HEK293 (cell line): Measurements from ENCODE around the gene FSTL4.

Experiments
- CTCF ChIA-PET: fragments of 350-600 bp; formaldehyde crosslinking; extraction: SDS; loops from one replicate; lab custom pipeline; 2021; ENCODE audit warnings: antibody characterized with exemption; lab: Yijun Ruan, JAX
- POLR2A ChIA-PET: fragments of 300-600 bp; formaldehyde crosslinking; extraction: SDS; loops from one replicate; lab custom pipeline; 2020; ENCODE audit warnings: antibody characterized with exemption, inconsistent platforms; lab: Yijun Ruan, JAX
- H3K27ac ChIP-seq: fragments of 200-500 bp; sonication (Bioruptor generic); 2 replicates; pipeline ENCODE4 v1.5.1; 2014; ENCODE audit warnings: low read depth, low read length, control low read depth, inconsistent platforms; ENCODE audit errors: extremely low read depth
- H3K36me3 ChIP-seq, 2 experiments: fragments of 200-500 bp in 1 of 2; sonication (Bioruptor generic) in 1 of 2; 1 replicate in 1 of 2; 2 replicates in 1 of 2; pipeline ENCODE4 v1.5.1; 2014 to 2017; ENCODE audit warnings: inconsistent platforms in 2 of 2, low read length in 2 of 2; ENCODE audit not compliant: control insufficient read depth in 2 of 2, insufficient read depth in 1 of 2
- H3K4me1 ChIP-seq: fragments of 200-500 bp; sonication (Bioruptor generic); 2 replicates; pipeline ENCODE4 v1.5.1; 2014; ENCODE audit warnings: mild to moderate bottlenecking, low read length, inconsistent platforms; ENCODE audit not compliant: control insufficient read depth, insufficient read depth
- H3K4me3 ChIP-seq: 2 replicates; pipeline ENCODE4 v1.5.1; 2011; ENCODE audit warnings: low read depth, mild to moderate bottlenecking, control low read depth, low read length, moderate library complexity
- H3K9me3 ChIP-seq: fragments of 200-500 bp; sonication (Bioruptor generic); 2 replicates; pipeline ENCODE4 v1.5.1; 2014; ENCODE audit warnings: low read depth, low read length, inconsistent platforms; ENCODE audit not compliant: control insufficient read depth, insufficient read depth
- GFI1B ChIP-seq: fragments of 450-650 bp; formaldehyde crosslinking; IDR thresholded peaks from 2 replicates; pipeline ENCODE4 v1.5.1; 2016; ENCODE audit warnings: missing biosample characterization, missing genetic modification characterization
- GLIS1 ChIP-seq: fragments of 450-650 bp; formaldehyde crosslinking; IDR thresholded peaks from 2 replicates; pipeline ENCODE4 v1.5.1; 2016; ENCODE audit warnings: missing biosample characterization, missing genetic modification characterization
- HIC1 ChIP-seq: fragments of 450-650 bp; formaldehyde crosslinking; IDR thresholded peaks from 2 replicates; pipeline ENCODE4 v1.5.1; 2016; ENCODE audit warnings: missing biosample characterization, missing genetic modification characterization
- KLF8 ChIP-seq: fragments of 450-650 bp; formaldehyde crosslinking; IDR thresholded peaks from 2 replicates; pipeline ENCODE4 v1.5.1; 2016; ENCODE audit warnings: missing biosample characterization, missing genetic modification characterization
- KLF9 ChIP-seq: fragments of 450-650 bp; formaldehyde crosslinking; IDR thresholded peaks from 2 replicates; pipeline ENCODE4 v1.5.1; 2016; ENCODE audit warnings: missing biosample characterization, missing genetic modification characterization, low read depth
- REPIN1 ChIP-seq: fragments of 450-650 bp; formaldehyde crosslinking; IDR thresholded peaks from 2 replicates; pipeline ENCODE4 v1.5.1; 2017; ENCODE audit warnings: missing biosample characterization, missing genetic modification characterization, low read depth
- TSHZ1 ChIP-seq: fragments of 450-650 bp; formaldehyde crosslinking; IDR thresholded peaks from 2 replicates; pipeline ENCODE4 v1.5.1; 2016; ENCODE audit warnings: missing biosample characterization, missing genetic modification characterization, borderline replicate concordance
- WT1 ChIP-seq: fragments of 450-650 bp; formaldehyde crosslinking; IDR thresholded peaks from 2 replicates; pipeline ENCODE4 v1.5.1; 2016; ENCODE audit warnings: missing biosample characterization, missing genetic modification characterization
- ZBTB11 ChIP-seq: fragments of 450-650 bp; formaldehyde crosslinking; conservative IDR thresholded peaks from 2 replicates; pipeline ENCODE4 v1.5.1; 2016; ENCODE audit warnings: low read depth, missing biosample characterization, missing genetic modification characterization
- ZBTB20 ChIP-seq: fragments of 450-650 bp; formaldehyde crosslinking; IDR thresholded peaks from 2 replicates; pipeline ENCODE4 v1.5.1; 2016; ENCODE audit warnings: missing biosample characterization, missing genetic modification characterization
- ZFP69B ChIP-seq: fragments of 450-650 bp; formaldehyde crosslinking; IDR thresholded peaks from 2 replicates; pipeline ENCODE4 v1.5.1; 2016; ENCODE audit warnings: missing biosample characterization, missing genetic modification characterization
- ZNF2 ChIP-seq: fragments of 450-650 bp; formaldehyde crosslinking; IDR thresholded peaks from 2 replicates; pipeline ENCODE4 v1.5.1; 2016; ENCODE audit warnings: missing biosample characterization, missing genetic modification characterization
- ZNF211 ChIP-seq: fragments of 450-650 bp; formaldehyde crosslinking; IDR thresholded peaks from 2 replicates; pipeline ENCODE4 v1.5.1; 2016; ENCODE audit warnings: low read depth, missing biosample characterization, missing genetic modification characterization
- ZNF311 ChIP-seq: fragments of 450-650 bp; formaldehyde crosslinking; IDR thresholded peaks from 2 replicates; pipeline ENCODE4 v1.5.1; 2017; ENCODE audit warnings: missing biosample characterization, missing genetic modification characterization, borderline replicate concordance
- ZNF362 ChIP-seq: fragments of 450-650 bp; formaldehyde crosslinking; IDR thresholded peaks from 2 replicates; pipeline ENCODE4 v1.5.1; 2016; ENCODE audit warnings: missing biosample characterization, missing genetic modification characterization
- ZNF37A ChIP-seq: fragments of 450-650 bp; IDR thresholded peaks from 2 replicates; pipeline ENCODE4 v1.5.1; 2018; ENCODE audit warnings: missing biosample characterization, missing genetic modification characterization
- ZNF423 ChIP-seq: fragments of 450-650 bp; formaldehyde crosslinking; IDR thresholded peaks from 2 replicates; pipeline ENCODE4 v1.5.1; 2016; ENCODE audit warnings: missing biosample characterization, missing genetic modification characterization
- ZNF549 ChIP-seq: fragments of 450-650 bp; IDR thresholded peaks from 2 replicates; pipeline ENCODE4 v1.5.1; 2018; ENCODE audit warnings: missing biosample characterization, missing genetic modification characterization, mild to moderate bottlenecking, inconsistent platforms, moderate library complexity
- ZNF558 ChIP-seq: fragments of 450-650 bp; formaldehyde crosslinking; IDR thresholded peaks from 2 replicates; pipeline ENCODE4 v1.5.1; 2016; ENCODE audit warnings: missing biosample characterization, missing genetic modification characterization
- ZNF768 ChIP-seq: fragments of 450-650 bp; formaldehyde crosslinking; IDR thresholded peaks from 2 replicates; pipeline ENCODE4 v1.5.1; 2018; ENCODE audit warnings: missing biosample characterization, mild to moderate bottlenecking, missing genetic modification characterization
- ZNF777 ChIP-seq: fragments of 450-650 bp; formaldehyde crosslinking; IDR thresholded peaks from 2 replicates; pipeline ENCODE4 v1.5.1; 2017; ENCODE audit warnings: missing biosample characterization, missing genetic modification characterization, borderline replicate concordance
- ZNF791 ChIP-seq: fragments of 450-650 bp; formaldehyde crosslinking; IDR thresholded peaks from 2 replicates; pipeline ENCODE4 v1.5.1; 2016; ENCODE audit warnings: missing biosample characterization, missing genetic modification characterization
- ZNF837 ChIP-seq: fragments of 450-650 bp; formaldehyde crosslinking; IDR thresholded peaks from 2 replicates; pipeline ENCODE4 v1.5.1; 2016; ENCODE audit warnings: missing biosample characterization, missing genetic modification characterization

Gene FSTL4

GRCh38 chr5:133245191-133246052, 366.9 kb downstream of the FSTL4 start (continued):
- TF ChIP-seq ZNF777 (no peak), ZFP69B (tag by site-specific recombination) (no peak; the same call in 1 of the 2 replicates), ZNF362 (tag by site-specific recombination) (no peak), ZNF37A (tag by site-specific recombination) (no peak), ZBTB20 (tag by site-specific recombination) (no peak), REPIN1 (no peak), GFI1B (no peak), HIC1 (tag by site-specific recombination) (peak; percentile 82), TSHZ1 (tag by site-specific recombination) (peak; percentile 84; the same call in 1 of the 2 replicates), ZNF558 (tag by site-specific recombination) (no peak), ZNF311 (no peak), ZNF2 (tag by site-specific recombination) (0 out of 2 replicates have a peak, but pooled peaks have one; percentile 20), ZNF423 (no peak), ZNF768 (no peak), KLF9 (tag by site-specific recombination) (no peak), KLF8 (tag by site-specific recombination) (peak; percentile 45; the same call in 1 of the 2 replicates)
- TF ChIP-seq, all 188 proteins: peak for 35

- no peak overlapping the region for H3K27ac ChIP-seq
- POLR2A ChIA-PET, result no interaction called here
- TF ChIP-seq ZBTB11 (tag by site-specific recombination), result no peak
- no peak for TF ChIP-seq ZNF791 (tag by site-specific recombination)
- no peak for TF ChIP-seq ZNF549
- TF ChIP-seq WT1, result no peak
- TF ChIP-seq ZNF837 (tag by site-specific recombination), result no peak
- no peak for TF ChIP-seq KLF8 (tag by site-specific recombination)
- no peak for TF ChIP-seq ZNF211
- no peak for TF ChIP-seq TSHZ1 (tag by site-specific recombination)
- TF ChIP-seq GLIS1 (tag by site-specific recombination), result peak; percentile 61
Observed at GRCh38 chr5:133244242-133244641, 368.1 kb downstream of the FSTL4 start.

More at GRCh38 chr5:133244242-133244641, 368.1 kb downstream of the FSTL4 start:
- Histone ChIP-seq H3K4me1 (peaks cover 10% of the 10 kb centered on the region), H3K9me3 (no peaks in the 10 kb centered on the region), H3K36me3 (no peaks in the 10 kb centered on the region), H3K4me3 (no peak overlapping the region)
- CTCF ChIA-PET, result no interaction called here
